SK-N-MC (cell line): ENCODE data around the gene KIAA0825.

Source experiments
- DNase-seq: peaks from one replicate; pipeline ENCODE4 v3.0.0-alpha.2; 2011; ENCODE audit warnings: low read depth, low spot score
- H3K27ac ChIP-seq: fragments of 200-600 bp; sonication (generic); 2 replicates; pipeline ENCODE4 v1.5.1; 2016; ENCODE audit warnings: mixed run types
- H3K36me3 ChIP-seq: fragments of 200-600 bp; sonication (generic); 2 replicates; pipeline ENCODE4 v1.6.1; 2017; ENCODE audit warnings: antibody characterized with exemption, low read length, mixed read lengths; ENCODE audit not compliant: insufficient read depth
- H3K4me3 ChIP-seq: fragments of 200-600 bp; sonication (generic); 2 replicates; pipeline ENCODE4 v1.5.1; 2016
- H3K9ac ChIP-seq: fragments of 200-600 bp; sonication (generic); 2 replicates; pipeline ENCODE4 v1.8.0; 2017; ENCODE audit warnings: mixed run types, mixed read lengths; ENCODE audit not compliant: insufficient read length
- H3K9me3 ChIP-seq: fragments of 200-600 bp; sonication (generic); 2 replicates; pipeline ENCODE4 v1.6.1; 2017; ENCODE audit warnings: low read depth, mild to moderate bottlenecking, antibody characterized with exemption, low read length, moderate library complexity, mixed read lengths
- EZH2 ChIP-seq: fragments of 200-600 bp; sonication (generic); IDR thresholded peaks from one replicate; pipeline ENCODE4 v1.6.1; 2017; ENCODE audit warnings: antibody characterized with exemption
- FOXP2 ChIP-seq: optimal IDR thresholded peaks from 2 replicates; pipeline ENCODE3; 2011; ENCODE audit warnings: mild to moderate bottlenecking, moderate library complexity; ENCODE audit not compliant: insufficient read depth; ENCODE audit errors: extremely low read length, control extremely low read depth
- POLR2AphosphoS5 ChIP-seq: IDR thresholded peaks from 2 replicates; pipeline ENCODE4 v1.6.1; 2012; ENCODE audit warnings: mild to moderate bottlenecking, low read depth, low read length, borderline replicate concordance

The KIAA0825 gene

GRCh38 chr5:94457788-94458187 is 160.6 kb downstream of the KIAA0825 start:
- Histone ChIP-seq H3K9me3 (no peaks in the 10 kb centered on the region), H3K4me3 (no peak overlapping the region), H3K9ac (no peak overlapping the region), H3K36me3 (no peaks in the 10 kb centered on the region), H3K27ac (no peak overlapping the region)
- TF ChIP-seq POLR2AphosphoS5 (no peak), FOXP2 (no peak), EZH2 (no peak)
- no peak for DNase-seq

DNA sequence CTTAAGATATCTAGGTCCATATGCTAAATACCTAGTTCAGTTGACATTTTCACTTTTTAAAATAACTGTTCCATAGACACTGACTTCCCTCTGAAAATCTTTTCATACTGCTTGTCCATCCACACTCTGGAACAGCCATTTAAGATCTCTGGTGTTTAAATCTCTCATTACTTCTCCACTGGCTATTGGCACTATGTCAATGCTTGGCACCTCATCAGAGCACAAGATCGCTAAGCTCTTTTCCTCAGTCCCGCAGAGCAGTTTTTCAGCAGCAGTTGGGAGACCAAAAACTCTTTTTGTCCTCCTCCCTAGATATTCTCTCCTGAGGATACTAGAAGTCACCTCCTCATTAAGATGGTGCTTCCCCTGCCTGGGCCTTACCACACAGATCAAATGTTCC is 172.7 kb downstream of the KIAA0825 start:
- H3K27ac ChIP-seq, result no peak overlapping the region
- no peaks in the 10 kb centered on the region for H3K36me3 ChIP-seq
- no peaks in the 10 kb centered on the region for H3K9me3 ChIP-seq
- H3K4me3 ChIP-seq, result no peak overlapping the region
- no peak overlapping the region for H3K9ac ChIP-seq
- TF ChIP-seq FOXP2 (no peak), POLR2AphosphoS5 (no peak), EZH2 (no peak)
- DNase-seq, result no peak

GRCh38 chr5:94442991-94443390 is 175.4 kb downstream of the KIAA0825 start:
- no peak for DNase-seq
- Histone ChIP-seq H3K9ac (no peak overlapping the region), H3K4me3 (no peak overlapping the region), H3K36me3 (no peaks in the 10 kb centered on the region), H3K27ac (no peak overlapping the region), H3K9me3 (no peaks in the 10 kb centered on the region)
- TF ChIP-seq POLR2AphosphoS5, result no peak
- no peak for TF ChIP-seq EZH2
- TF ChIP-seq FOXP2, result no peak

DNA sequence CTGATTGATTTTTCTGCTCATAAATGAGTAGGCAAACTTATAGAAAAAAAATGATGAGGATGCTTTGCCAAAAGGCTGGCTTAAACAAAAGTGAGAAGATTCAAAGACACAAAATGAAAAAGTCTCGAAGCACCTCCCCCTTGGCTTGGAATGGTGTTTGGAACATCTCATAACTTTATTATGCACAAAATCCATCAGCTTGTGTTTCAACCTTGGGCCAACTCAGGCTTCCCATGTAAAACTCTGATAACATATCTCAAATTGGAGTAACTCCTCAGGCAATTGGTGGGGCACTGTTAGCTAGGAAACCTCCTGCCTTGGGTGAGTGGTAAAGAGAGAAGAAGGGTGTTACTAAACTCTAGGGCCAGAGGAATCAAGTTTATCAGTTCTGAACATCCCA is 176.3 kb downstream of the KIAA0825 start:
- Histone ChIP-seq H3K4me3 (no peak overlapping the region), H3K9me3 (no peaks in the 10 kb centered on the region), H3K36me3 (no peaks in the 10 kb centered on the region), H3K9ac (no peak overlapping the region), H3K27ac (no peak overlapping the region)
- TF ChIP-seq FOXP2, result no peak
- TF ChIP-seq POLR2AphosphoS5, result no peak
- TF ChIP-seq EZH2, result no peak
- DNase-seq, result no peak

DNA sequence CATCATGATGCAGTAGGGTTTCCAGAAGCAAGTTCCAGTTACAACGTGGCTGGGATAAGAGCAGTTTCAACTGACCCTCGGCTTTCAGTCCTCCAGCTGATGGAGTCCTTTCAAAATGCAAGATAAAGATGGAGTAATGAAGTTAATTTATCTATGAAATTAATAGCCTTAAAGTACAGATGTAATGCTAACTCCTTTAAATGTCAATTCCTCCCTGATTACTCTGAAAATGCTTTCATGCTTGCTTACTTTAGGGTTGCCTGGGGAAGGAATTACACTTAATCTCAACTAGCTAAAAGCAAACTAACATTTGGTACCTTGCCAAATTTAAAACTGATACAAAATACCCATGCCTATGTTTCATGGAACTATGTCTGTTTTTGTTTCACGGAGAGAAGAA is 178.4 kb downstream of the KIAA0825 start:
- no peaks in the 10 kb centered on the region for H3K9me3 ChIP-seq
- no peak for TF ChIP-seq POLR2AphosphoS5
- TF ChIP-seq FOXP2, result no peak
- no peak for TF ChIP-seq EZH2
- H3K4me3 ChIP-seq, result no peak overlapping the region

DNA sequence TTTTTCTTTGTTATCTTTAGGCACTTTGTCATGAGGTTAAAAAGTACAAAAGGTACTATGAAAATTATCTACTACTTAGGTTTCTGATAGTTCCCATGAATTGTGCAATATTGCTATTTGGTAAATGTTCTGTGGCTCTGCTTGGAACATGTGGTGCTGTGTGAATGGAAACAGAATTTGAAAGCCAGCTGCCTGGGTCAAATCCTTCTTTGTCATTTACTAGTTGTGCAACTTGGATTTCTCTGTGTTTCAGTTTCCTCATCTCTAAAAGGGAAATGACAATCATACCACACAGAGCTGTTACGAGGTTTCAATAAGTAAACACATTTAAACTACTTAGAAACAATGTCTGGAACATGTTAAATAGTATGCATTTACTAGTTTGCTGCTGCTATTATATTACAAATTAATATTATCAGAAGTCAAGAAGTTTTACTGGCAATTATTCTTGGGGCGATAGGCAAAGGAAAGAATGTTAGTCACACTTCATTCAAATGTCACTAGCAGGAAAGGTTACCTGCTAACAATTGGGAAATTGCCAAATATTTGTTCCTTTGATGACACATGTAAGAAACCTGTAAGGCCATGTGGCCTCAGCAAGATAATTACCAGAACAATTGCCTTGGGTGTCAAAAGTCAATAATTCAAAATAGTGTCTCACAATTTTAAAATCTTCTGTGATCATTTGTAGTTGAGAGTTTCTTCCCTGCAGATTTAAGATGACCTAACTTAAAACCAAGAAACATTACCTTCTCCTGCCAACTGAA is 184.8 kb downstream of the KIAA0825 start:
- H3K4me3 ChIP-seq, result no peak overlapping the region
- DNase-seq, result no peak
- TF ChIP-seq EZH2, result no peak
- no peak for TF ChIP-seq POLR2AphosphoS5
- no peak for TF ChIP-seq FOXP2
- H3K9ac ChIP-seq, result no peak overlapping the region
- no peaks in the 10 kb centered on the region for H3K9me3 ChIP-seq
- H3K27ac ChIP-seq, result no peak overlapping the region
- no peaks in the 10 kb centered on the region for H3K36me3 ChIP-seq

More for the DNA sequence above, 178.4 kb downstream of the KIAA0825 start:
- Histone ChIP-seq H3K9ac (no peak overlapping the region), H3K27ac (no peak overlapping the region), H3K36me3 (no peaks in the 10 kb centered on the region)
- no peak for DNase-seq

GRCh38 chr5:94432499-94432898 is 185.9 kb downstream of the KIAA0825 start:
- Histone ChIP-seq H3K4me3 (no peak overlapping the region), H3K36me3 (no peaks in the 10 kb centered on the region), H3K9ac (no peak overlapping the region), H3K27ac (no peak overlapping the region), H3K9me3 (no peaks in the 10 kb centered on the region)
- no peak for DNase-seq
- no peak for TF ChIP-seq POLR2AphosphoS5
- no peak for TF ChIP-seq FOXP2
- no peak for TF ChIP-seq EZH2

DNA sequence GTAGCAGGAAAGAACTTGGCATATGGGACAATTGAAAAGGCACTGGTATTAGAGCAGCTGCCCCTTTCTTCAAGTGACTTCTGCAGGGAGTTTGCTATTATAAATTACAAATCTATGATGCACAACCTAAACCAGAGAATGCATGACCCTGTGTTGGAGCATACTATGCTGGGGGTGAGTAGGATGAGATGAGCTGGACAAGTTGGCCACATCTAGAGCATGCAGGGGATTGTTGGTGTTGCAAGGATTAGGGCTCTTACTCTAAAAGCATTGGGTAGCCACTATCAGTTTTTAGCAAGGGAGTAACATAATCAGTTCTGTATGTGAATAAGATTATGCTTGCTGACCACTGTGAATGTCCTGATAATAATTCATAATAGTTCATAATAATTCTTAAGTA is 186.7 kb downstream of the KIAA0825 start:
- Histone ChIP-seq H3K36me3 (no peaks in the 10 kb centered on the region), H3K4me3 (no peak overlapping the region), H3K9ac (no peak overlapping the region), H3K9me3 (no peaks in the 10 kb centered on the region), H3K27ac (no peak overlapping the region)
- DNase-seq, result no peak
- no peak for TF ChIP-seq POLR2AphosphoS5
- no peak for TF ChIP-seq EZH2
- no peak for TF ChIP-seq FOXP2

DNA sequence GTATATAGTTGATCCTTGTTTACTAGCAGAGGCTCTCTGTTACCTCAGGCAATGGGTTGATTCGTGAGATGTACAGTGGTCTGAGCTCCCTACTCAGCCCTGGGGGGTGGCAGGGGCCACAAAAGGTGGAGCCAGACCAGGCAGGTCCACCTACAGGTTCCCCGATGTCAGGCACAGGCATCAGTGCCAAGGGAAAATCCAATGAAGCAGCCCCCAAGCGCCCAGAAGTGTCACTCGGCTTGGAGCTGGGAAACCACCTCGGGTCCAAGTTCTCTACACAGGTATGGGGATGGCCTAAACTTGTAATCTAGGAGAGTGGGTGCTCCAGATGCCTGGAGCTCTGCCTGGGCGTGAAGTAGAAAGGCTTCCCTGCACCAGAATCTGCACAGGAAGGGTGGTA is 188.8 kb downstream of the KIAA0825 start:
- H3K9me3 ChIP-seq, result no peaks in the 10 kb centered on the region
- DNase-seq, result no peak
- H3K9ac ChIP-seq, result no peak overlapping the region
- no peaks in the 10 kb centered on the region for H3K36me3 ChIP-seq
- TF ChIP-seq EZH2 (no peak), POLR2AphosphoS5 (no peak), FOXP2 (no peak)
- H3K27ac ChIP-seq, result no peak overlapping the region
- no peak overlapping the region for H3K4me3 ChIP-seq
